HepG2 (cell line): ENCODE results near the gene NCOA4. TPM values are rescaled to one million over a fixed set of nuclear protein-coding genes. Genes with fewer than 3 reads are reported as not detected.

Experiments used
- FOXO4 ChIP-seq: sonication (generic); formaldehyde crosslinking; conservative IDR thresholded peaks from 2 replicates; pipeline ENCODE4 v1.8.1; 2023; ENCODE audit warnings: missing genetic modification reagents
- GABPA ChIP-seq, 2 experiments: IDR thresholded peaks; 2 replicates each; pipeline ENCODE4 v1.6.1; 2011 to 2016; ENCODE audit warnings: low read depth in 2 of 2, low read length in 1 of 2, missing biosample characterization in 1 of 2, missing genetic modification characterization in 1 of 2
- KAT8 ChIP-seq: IDR thresholded peaks from 2 replicates; pipeline ENCODE4 v1.6.1; 2016; ENCODE audit warnings: missing genetic modification reagents, missing compliant biosample characterization
- KLF15 ChIP-seq: sonication (generic); formaldehyde crosslinking; IDR thresholded peaks from 2 replicates; pipeline ENCODE4 v1.8.1; 2023; ENCODE audit warnings: borderline replicate concordance, mild to moderate bottlenecking, inconsistent platforms, missing genetic modification reagents, mixed read lengths
- MNT ChIP-seq: fragments of 450-650 bp; IDR thresholded peaks from 2 replicates; pipeline ENCODE4 v1.6.1; 2016
- MTERF4 ChIP-seq: sonication (generic); formaldehyde crosslinking; IDR thresholded peaks from 2 replicates; pipeline ENCODE4 v1.8.0; 2023; ENCODE audit warnings: mild to moderate bottlenecking, missing genetic modification reagents
- PAF1 ChIP-seq: IDR thresholded peaks from 2 replicates; pipeline ENCODE4 v1.6.1; 2016; ENCODE audit warnings: missing genetic modification reagents, missing compliant biosample characterization
- PBX3 ChIP-seq: sonication (generic); formaldehyde crosslinking; IDR thresholded peaks from 2 replicates; pipeline ENCODE4 v1.8.1; 2023; ENCODE audit warnings: missing genetic modification reagents, inconsistent platforms, borderline replicate concordance
- RAD21 ChIP-seq: fragments of 450-650 bp; formaldehyde crosslinking; IDR thresholded peaks from 2 replicates; pipeline ENCODE4 v1.5.0; 2020; ENCODE audit warnings: mild to moderate bottlenecking
- SKI ChIP-seq: fragments of 450-650 bp; IDR thresholded peaks from one replicate; pipeline ENCODE4 v1.6.1; 2018; ENCODE audit warnings: mild to moderate bottlenecking; ENCODE audit not compliant: partially characterized antibody
- SMARCE1 ChIP-seq: fragments of 450-650 bp; IDR thresholded peaks from 2 replicates; pipeline ENCODE4 v1.6.1; 2017; ENCODE audit warnings: borderline replicate concordance
- SMC3 ChIP-seq: IDR thresholded peaks from 2 replicates; pipeline ENCODE4 v1.6.1; 2011; ENCODE audit warnings: low read length, improper control_type of control experiment
- SP5 ChIP-seq: IDR thresholded peaks from 2 replicates; pipeline ENCODE4 v1.6.1; 2016; ENCODE audit warnings: low read depth, borderline replicate concordance
- YY1 ChIP-seq: IDR thresholded peaks from 2 replicates; pipeline ENCODE4 v1.6.1; 2011; ENCODE audit warnings: low read length, low read depth, moderate library complexity, mild to moderate bottlenecking; ENCODE audit not compliant: insufficient read depth, insufficient replicate concordance
- ZNF136 ChIP-seq: sonication (generic); formaldehyde crosslinking; IDR thresholded peaks from 2 replicates; pipeline ENCODE4 v1.8.1; 2022; ENCODE audit warnings: low read depth, mild to moderate bottlenecking, moderate library complexity, missing genetic modification reagents
- ZNF230 ChIP-seq: sonication (generic); formaldehyde crosslinking; IDR thresholded peaks from 2 replicates; pipeline ENCODE4 v1.4.0; 2020; ENCODE audit warnings: mild to moderate bottlenecking, missing genetic modification reagents
- ZNF570 ChIP-seq: sonication (generic); formaldehyde crosslinking; IDR thresholded peaks from 2 replicates; pipeline ENCODE4 v1.4.0; 2020; ENCODE audit warnings: mild to moderate bottlenecking, missing genetic modification reagents, borderline replicate concordance
- ZNF652 ChIP-seq: IDR thresholded peaks from 2 replicates; pipeline ENCODE4 v1.6.1; 2016; ENCODE audit warnings: low read depth, borderline replicate concordance
- ZNF7 ChIP-seq: IDR thresholded peaks from 2 replicates; pipeline ENCODE4 v1.6.1; 2016; ENCODE audit warnings: missing biosample characterization, missing genetic modification reagents
- ZNF747 ChIP-seq: sonication (generic); formaldehyde crosslinking; IDR thresholded peaks from 2 replicates; pipeline ENCODE4 v1.8.1; 2023; ENCODE audit warnings: missing genetic modification reagents, mild to moderate bottlenecking, borderline replicate concordance
- ZNF790 ChIP-seq: sonication (generic); formaldehyde crosslinking; IDR thresholded peaks from 2 replicates; pipeline ENCODE4 v1.8.0; 2022; ENCODE audit warnings: missing genetic modification reagents, mild to moderate bottlenecking, borderline replicate concordance
- ZNF800 ChIP-seq: sonication (generic); formaldehyde crosslinking; IDR thresholded peaks from 2 replicates; pipeline ENCODE4 v1.4.0; 2020; ENCODE audit warnings: missing genetic modification reagents
- polyA plus RNA-seq, 8 experiments: library from polyadenylated mRNA; depleted of rRNA in 3 of 8; stranded (reverse) in 7 of 8; unstranded in 1 of 8; fragments of >200 nt; fragmentation: Illumina TruSeq in 4 of 8; extraction: Trizol in 4 of 8; gene quantifications; 2 replicates each; pipeline versions ENCODE4 v1.2.1 to v1.2.3, GENCODE V29; 2011 to 2016; ENCODE audit warnings: low read depth in 4 of 8, missing spikeins in 1 of 8, mixed read lengths in 1 of 8; ENCODE audit not compliant: insufficient read depth in 1 of 8
- total RNA-seq, 5 experiments: library from RNA; depleted of rRNA; stranded (reverse); fragments of >200 nt; fragmentation: Illumina TruSeq; extraction: Trizol; gene quantifications; 2 replicates each; pipeline ENCODE4 v1.2.3, GENCODE V29; 2016; ENCODE audit warnings: low read depth in 1 of 5

The NCOA4 gene
- total and polyA plus RNA-seq, 2 of the 13 experiments (the other 11 are each of a cell fraction or from before 2014, with no cell fraction given): 306 to 400 TPM

- TF ChIP-seq MTERF4 (CRISPR knock-in tag) (0 out of 2 replicates have a peak, but pooled peaks have one; percentile 55), ZNF230 (no peak), RAD21 (CRISPR knock-in tag) (no peak), PAF1 (CRISPR knock-in tag) (peak; percentile 23; the same call in 1 of the 2 replicates), SMC3 (no peak), SP5 (CRISPR knock-in tag) (no peak), SKI (no peak), ZNF136 (CRISPR knock-in tag) (no peak), KAT8 (CRISPR knock-in tag) (0 out of 2 replicates have a peak, but pooled peaks have one; percentile 8), ZNF7 (CRISPR knock-in tag) (no peak), ZNF800 (CRISPR knock-in tag) (0 out of 2 replicates have a peak, but pooled peaks have one; percentile 11), GABPA (IDR thresholded peaks at IDR 0.05; ENCODE audit: low read depth, low read length) (no peak), GABPA (CRISPR knock-in tag; IDR thresholded peaks at IDR 0.05; ENCODE audit: low read depth) (no peak), ZNF790 (CRISPR knock-in tag) (no peak), YY1 (no peak), PBX3 (CRISPR knock-in tag) (no peak), SMARCE1 (no peak), ZNF570 (CRISPR knock-in tag) (no peak), ZNF747 (CRISPR knock-in tag) (0 out of 2 replicates have a peak, but pooled peaks have one; percentile 37), ZNF652 (CRISPR knock-in tag) (peak; percentile 50; the same call in 1 of the 2 replicates), KLF15 (CRISPR knock-in tag) (no peak), FOXO4 (CRISPR knock-in tag) (no peak), MNT (no peak)
These were observed 27.3 kb downstream of the NCOA4 start (continued) for GRCh38 chr10:46002916-46003693.
